NCI-H748 (cell line): ENCODE data around the gene EIF4A2.

Experiments
- DNase-seq: peaks from one replicate; lab custom pipeline; 2025; ENCODE audit not compliant: unreplicated experiment; lab: John Stamatoyannopoulos, UW

The EIF4A2 gene

GRCh38 chr3:186783058-186783730 is at the start of gene EIF4A2:
Gene EIF4A2, plus strand, starts transcription at chr3:186783577. Its CDS starts 34 bp downstream, at chr3:186783611.
- peak; percentile 86 for DNase-seq

- no peak for DNase-seq
Measured at GRCh38 chr3:186742618-186743380, 40.6 kb upstream of the EIF4A2 start.

- no peak for DNase-seq
Measured at GRCh38 chr3:186743666-186744065, 39.7 kb upstream of the EIF4A2 start.

- DNase-seq, result no peak
Measured at GRCh38 chr3:186746008-186746407, 37.4 kb upstream of the EIF4A2 start.

DNA sequence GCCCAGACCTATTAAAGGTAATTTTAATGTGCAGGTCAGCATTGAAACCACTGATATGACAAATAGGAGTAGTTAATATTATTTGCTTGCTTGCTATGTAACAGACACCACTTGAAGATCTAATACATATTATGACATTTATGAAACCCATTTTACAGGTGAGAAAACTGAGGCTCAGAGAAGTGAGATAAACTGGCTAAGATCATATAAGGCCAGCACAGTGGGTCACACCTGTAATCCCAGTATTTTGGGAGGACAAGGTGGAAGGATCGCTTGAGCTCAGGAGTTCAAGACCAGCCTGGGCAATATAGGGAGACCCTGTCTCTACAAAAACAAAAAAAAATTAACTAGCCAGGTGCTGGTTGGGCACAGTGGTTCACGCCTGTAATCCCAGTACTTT is 33.1 kb upstream of the EIF4A2 start:
- no peak for DNase-seq

- no peak for DNase-seq
Measured at GRCh38 chr3:186751480-186751879, 31.9 kb upstream of the EIF4A2 start.

GRCh38 chr3:186754006-186754405 is 29.4 kb upstream of the EIF4A2 start:
- no peak for DNase-seq

DNA sequence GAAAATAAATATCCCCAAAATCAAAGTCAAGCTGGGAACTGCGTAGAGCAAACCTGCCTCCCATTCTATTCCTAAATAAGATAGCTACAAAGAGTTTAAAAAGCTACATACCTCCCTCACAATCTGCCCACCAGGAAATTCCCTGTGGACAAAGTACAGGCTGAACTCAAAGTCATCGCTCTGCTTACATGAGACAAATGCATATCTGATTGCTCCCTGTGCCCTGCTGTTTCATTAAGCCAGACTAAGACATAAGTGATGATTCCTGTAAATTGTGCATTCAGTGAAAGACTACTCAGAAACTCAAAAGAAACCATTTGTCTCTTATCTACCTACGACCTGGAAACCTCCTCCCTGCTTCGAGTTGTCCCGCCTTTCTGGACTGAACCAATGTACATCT is 28.5 kb upstream of the EIF4A2 start:
- no peak for DNase-seq

- no peak for DNase-seq
Measured at GRCh38 chr3:186757214-186757613, 26.2 kb upstream of the EIF4A2 start.

DNA sequence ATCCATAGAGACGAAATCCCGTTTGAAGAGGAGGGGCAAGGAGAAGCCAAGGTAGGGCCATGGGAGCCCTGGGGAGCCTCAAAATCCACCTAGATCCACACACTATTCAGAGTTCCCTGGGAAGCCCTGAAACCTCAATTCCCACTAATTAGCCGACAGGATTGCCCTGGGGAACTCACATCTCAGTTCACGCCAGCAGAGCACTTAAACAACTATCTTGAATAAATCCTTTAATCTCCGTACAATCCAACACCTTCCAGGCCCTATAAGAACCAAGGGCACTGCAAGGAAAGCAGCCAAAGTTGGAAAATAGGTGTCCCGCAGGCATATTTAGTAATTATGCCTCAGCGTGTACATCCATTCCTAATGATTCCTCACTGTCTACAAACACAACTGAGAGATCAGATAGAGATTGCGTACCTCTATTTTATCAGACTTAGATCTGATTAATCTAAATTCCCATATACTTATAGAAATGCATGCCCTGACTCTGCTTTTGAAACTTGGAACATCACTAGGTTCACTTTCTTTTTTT is 25.6 kb upstream of the EIF4A2 start:
- no peak for DNase-seq

DNA sequence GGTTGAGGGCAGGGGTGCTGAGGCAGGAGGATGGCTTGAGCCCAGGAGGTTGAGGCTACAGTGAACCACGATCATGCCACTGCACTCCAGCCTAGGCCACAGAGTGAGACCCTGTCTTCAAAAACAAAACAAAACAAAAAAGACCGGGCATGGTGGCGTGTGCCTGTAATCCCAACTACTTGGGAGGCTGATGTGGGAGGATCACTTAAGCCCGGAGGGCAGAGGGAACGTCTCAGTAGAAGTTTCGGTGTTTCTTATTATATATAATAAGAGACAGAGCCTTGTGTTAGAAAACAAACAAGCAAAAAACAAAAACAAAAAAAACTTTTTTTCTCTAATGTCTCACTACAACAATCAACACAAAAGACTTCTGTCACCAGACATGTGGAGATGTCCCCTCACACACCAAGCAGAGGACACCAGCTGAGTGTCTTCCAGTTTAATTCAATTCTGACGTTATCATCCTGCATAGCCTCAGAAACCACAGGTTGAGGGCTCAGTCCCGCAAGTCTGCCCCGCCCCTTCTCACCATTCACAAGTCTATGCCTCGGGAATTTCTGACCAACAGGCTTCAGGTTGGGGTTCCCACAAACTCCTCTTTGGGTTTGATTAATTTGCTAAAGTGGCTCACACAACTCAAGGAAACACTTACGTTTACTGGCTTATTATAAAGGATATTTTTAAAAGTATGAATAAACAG is 24.0 kb upstream of the EIF4A2 start:
- no peak for DNase-seq

DNA sequence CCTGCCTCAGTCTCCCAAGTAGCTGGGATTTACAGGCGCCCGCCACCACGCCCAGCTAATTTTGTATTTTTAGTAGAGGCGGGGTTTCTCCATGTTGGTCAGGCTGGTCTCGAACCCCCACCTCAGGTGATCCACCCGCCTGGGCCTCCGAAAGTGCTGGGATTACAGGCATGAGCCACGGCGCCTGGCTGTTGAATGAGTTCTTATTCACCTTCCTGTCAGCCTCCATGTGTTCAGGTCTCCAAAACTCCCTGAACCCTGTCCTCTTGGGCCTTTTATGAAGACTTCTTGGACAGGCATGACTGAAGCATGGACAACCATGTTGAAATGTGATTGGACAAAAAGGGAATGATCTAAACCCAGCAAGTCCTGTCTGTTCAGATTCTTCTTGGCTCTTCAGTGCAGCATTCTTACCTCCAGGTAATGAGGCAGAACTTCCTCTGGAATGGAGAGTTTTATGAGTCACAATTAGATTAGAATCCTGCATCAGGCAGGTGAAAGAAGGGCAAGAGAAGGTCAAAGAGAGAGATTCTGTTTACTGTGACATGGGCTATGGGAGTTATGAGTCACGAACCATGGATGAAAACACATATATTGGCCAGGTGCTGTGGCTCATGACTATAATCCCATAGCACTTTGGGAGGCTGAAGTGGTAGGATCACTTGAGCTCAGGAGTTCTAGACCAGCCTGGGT is 23.1 kb upstream of the EIF4A2 start:
- DNase-seq, result no peak

DNA sequence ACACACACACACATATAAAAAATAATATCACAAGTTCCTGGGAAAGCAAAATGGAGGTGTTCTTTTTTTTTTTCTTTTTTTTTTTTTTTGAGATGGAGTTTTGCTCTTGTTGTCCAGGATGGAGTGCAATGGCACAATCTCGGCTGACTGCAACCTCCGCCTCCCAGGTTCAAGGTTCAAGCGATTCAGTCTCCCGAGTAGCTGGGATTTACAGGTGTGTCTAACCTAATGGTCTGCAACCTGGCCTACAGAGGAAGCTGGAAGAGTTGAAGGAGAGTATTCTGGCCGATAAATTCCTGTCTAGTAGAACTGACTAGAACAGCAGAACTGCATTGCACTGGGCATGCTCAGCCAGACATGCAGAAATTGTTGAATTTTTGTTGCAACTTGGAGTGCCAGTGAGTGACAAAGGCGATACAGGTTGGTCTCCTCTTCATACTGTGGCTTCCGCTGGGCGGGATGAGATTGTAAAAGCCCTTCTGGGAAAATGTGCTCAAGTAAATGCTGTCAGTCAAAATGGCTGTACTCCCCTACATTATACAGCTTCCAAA is 22.4 kb upstream of the EIF4A2 start:
- no peak for DNase-seq

DNA sequence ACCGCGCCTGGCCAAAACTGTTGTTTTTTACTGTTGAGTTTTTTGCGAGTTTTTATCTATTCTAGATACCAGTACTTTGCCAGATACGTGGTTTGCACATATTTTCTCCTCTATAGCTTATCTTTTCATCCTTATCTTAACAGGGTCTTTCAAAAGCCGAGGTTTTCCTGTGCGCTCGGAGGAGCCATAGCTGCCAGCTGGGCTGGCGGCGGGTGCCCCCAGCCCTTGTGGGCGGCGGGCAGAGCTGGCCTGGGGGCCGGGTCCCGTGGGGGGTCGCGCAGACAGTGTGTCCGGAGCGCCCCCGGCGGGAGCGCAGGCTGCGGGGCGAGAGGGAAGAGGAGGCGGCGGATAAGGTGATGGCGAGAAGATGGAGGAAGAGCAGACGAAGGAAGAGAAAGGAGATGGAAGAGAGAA is 11.1 kb upstream of the EIF4A2 start:
- DNase-seq, result no peak

- no peak for DNase-seq
Measured at GRCh38 chr3:186772701-186773417, 10.5 kb upstream of the EIF4A2 start.

DNA sequence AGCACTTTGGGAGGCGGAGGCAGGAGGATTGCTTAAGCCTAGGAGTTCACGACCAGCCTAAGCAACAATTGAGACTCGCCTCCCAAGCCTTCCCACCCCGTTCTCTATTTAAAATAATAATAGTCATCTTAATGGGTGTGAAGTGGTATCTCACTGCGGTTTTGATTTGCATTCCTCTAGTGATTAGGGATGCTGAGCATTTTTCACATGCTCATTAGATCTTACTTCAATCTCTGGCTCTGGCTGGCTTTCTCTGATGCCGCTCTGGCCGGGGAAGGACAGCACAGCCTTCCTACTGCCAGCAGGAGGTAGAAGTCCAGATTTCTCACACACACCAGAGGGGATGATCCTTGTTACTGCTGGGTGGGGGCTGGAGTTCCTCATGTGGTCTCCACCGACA is 7.4 kb upstream of the EIF4A2 start:
- no peak for DNase-seq

DNA sequence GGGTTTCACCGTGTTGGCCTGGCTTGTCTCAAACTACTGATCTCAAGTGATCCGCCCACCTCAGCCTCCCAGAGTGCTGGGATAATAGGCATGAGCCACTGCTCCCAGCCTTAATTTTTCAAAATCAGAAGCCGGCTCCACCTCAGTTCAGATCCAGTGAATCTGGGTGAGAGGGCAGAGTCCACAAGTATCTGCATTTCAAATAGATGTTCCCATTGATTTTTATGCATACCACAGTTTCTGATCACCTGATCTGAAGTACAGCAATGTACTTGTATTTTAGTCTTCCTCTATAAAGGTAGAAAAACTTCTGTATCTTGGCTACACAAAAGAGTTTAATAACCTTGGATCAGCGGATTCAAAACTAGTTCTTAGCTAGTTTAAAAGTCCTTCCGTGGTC is 4.2 kb upstream of the EIF4A2 start:
- no peak for DNase-seq

- peak; percentile 69 for DNase-seq
Measured at GRCh38 chr3:186782542-186783057, 777 bp upstream of the EIF4A2 start.

GRCh38 chr3:186783731-186784515 is 546 bp downstream of the EIF4A2 start:
- peak; percentile 74 for DNase-seq
